CD4-positive, CD25-positive, alpha-beta regulatory T cell (primary cell): ENCODE results near the gene CPN2. TPM values are rescaled to one million over a fixed set of nuclear protein-coding genes. Genes with fewer than 3 reads are reported as not detected.

Experiments used
- ATAC-seq, 2 donors: fragments of 150-1000 bp; cut with Tn5 transposase; one replicate each; pipeline ENCODE4 v1.10.0; 2021; ENCODE audit warnings: low read depth in 2 of 2, moderate number of reproducible peaks in 2 of 2, moderate library complexity in 1 of 2
- DNase-seq, 3 donors: peaks; one replicate each; pipeline versions ENCODE4 v3.0.0 to v3.0.0-alpha.2; 2012 to 2022; ENCODE audit warnings: mixed read lengths in 1 of 3
- H3K27ac ChIP-seq: one replicate; pipeline ENCODE4 v1.7.0; 2013; ENCODE audit warnings: mild to moderate bottlenecking, low read length; ENCODE audit not compliant: insufficient read depth, poor library complexity, severe bottlenecking
- H3K27me3 ChIP-seq: one replicate; pipeline ENCODE4 v1.7.0; 2013; ENCODE audit warnings: low read length; ENCODE audit not compliant: control insufficient read depth, insufficient read depth
- H3K36me3 ChIP-seq: one replicate; pipeline ENCODE4 v1.7.0; 2013; ENCODE audit warnings: mild to moderate bottlenecking, low read length, moderate library complexity; ENCODE audit not compliant: control insufficient read depth, insufficient read depth
- H3K4me1 ChIP-seq: 2 replicates; pipeline ENCODE4 v1.7.0; 2013; ENCODE audit warnings: mild to moderate bottlenecking, low read length; ENCODE audit not compliant: insufficient read depth, control insufficient read depth, poor library complexity, severe bottlenecking
- H3K4me3 ChIP-seq: one replicate; pipeline ENCODE4 v1.7.0; 2013; ENCODE audit warnings: low read depth, mild to moderate bottlenecking, low read length, moderate library complexity
- H3K9me3 ChIP-seq, 2 experiments: 1 replicate in 1 of 2; 2 replicates in 1 of 2; pipeline ENCODE4 v1.7.0; 2013; ENCODE audit warnings: low read length in 2 of 2, mild to moderate bottlenecking in 1 of 2, moderate library complexity in 1 of 2; ENCODE audit not compliant: control insufficient read depth in 2 of 2
- H3K27ac Mint-ChIP-seq, 3 donors: one replicate each; pipeline ENCODE4 v1.8.0; 2020 to 2022; ENCODE audit warnings: mild to moderate bottlenecking in 3 of 3, mixed read lengths in 3 of 3, moderate library complexity in 2 of 3
- H3K27me3 Mint-ChIP-seq: one replicate; pipeline ENCODE4 v1.8.0; 2022; ENCODE audit warnings: mild to moderate bottlenecking, mixed read lengths
- H3K36me3 Mint-ChIP-seq: one replicate; pipeline ENCODE4 v1.8.0; 2020; ENCODE audit warnings: mixed read lengths
- H3K4me1 Mint-ChIP-seq, 4 donors: one replicate each; pipeline ENCODE4 v1.8.0; 2020 to 2022; ENCODE audit warnings: mixed read lengths in 4 of 4, mild to moderate bottlenecking in 1 of 4
- H3K4me3 Mint-ChIP-seq, 4 donors: one replicate each; pipeline ENCODE4 v1.8.0; 2020 to 2022; ENCODE audit warnings: mild to moderate bottlenecking in 4 of 4, mixed read lengths in 4 of 4, moderate library complexity in 3 of 4
- H3K9me3 Mint-ChIP-seq, 7 donors: one replicate each; pipeline ENCODE4 v1.8.0; 2020 to 2022; ENCODE audit warnings: mixed read lengths in 7 of 7, mild to moderate bottlenecking in 3 of 7, moderate library complexity in 2 of 7
- polyA plus RNA-seq, 4 donors: library from polyadenylated mRNA; unstranded; fragments of 300-500 nt; fragmentation: Illumina TruSeq; gene quantifications; one replicate each; pipeline ENCODE4 v1.2.3, GENCODE V29; 2021
- total RNA-seq: library from RNA; stranded (reverse); gene quantifications from one replicate; pipeline ENCODE4 v1.2.3, GENCODE V29; 2022

CPN2 gene
- total and polyA plus RNA-seq, 5 donors from 2014 or later, result not detected

- DNase-seq, result no peak
- Mint-ChIP-seq H3K27me3 (peaks cover 43% of the 10 kb centered on the region), H3K4me3 (no peak overlapping the region), H3K36me3 (no peaks in the 10 kb centered on the region), H3K4me1 (peaks cover 0 to 2% (median 0%) of the 10 kb centered on the region in 4 donors), H3K27ac (no peak overlapping the region), H3K9me3 (peaks cover 0 to 2% (median 0%) of the 10 kb centered on the region in 7 donors)
- Histone ChIP-seq H3K4me1 (no peaks in the 10 kb centered on the region), H3K27ac (no peak overlapping the region), H3K4me3 (no peak overlapping the region), H3K36me3 (no peaks in the 10 kb centered on the region), H3K9me3 (no peaks in the 10 kb centered on the region), H3K27me3 (peaks cover 9% of the 10 kb centered on the region)
- peak in 1 of 2 donors; percentile 14 for ATAC-seq
Observed at GRCh38 chr3:194373028-194373427, 21.9 kb upstream of the CPN2 start.

GRCh38 chr3:194370753-194371152 lies 19.6 kb upstream of the CPN2 start:
- DNase-seq (no peak), ATAC-seq (no peak)
- Histone ChIP-seq H3K9me3 (no peaks in the 10 kb centered on the region), H3K27ac (no peak overlapping the region), H3K4me3 (no peak overlapping the region), H3K27me3 (peaks cover 10% of the 10 kb centered on the region), H3K4me1 (no peaks in the 10 kb centered on the region), H3K36me3 (no peaks in the 10 kb centered on the region)
- H3K4me3 Mint-ChIP-seq, result no peak overlapping the region
- H3K36me3 Mint-ChIP-seq, result no peaks in the 10 kb centered on the region
- no peak overlapping the region for H3K27ac Mint-ChIP-seq
- H3K9me3 Mint-ChIP-seq, result peaks cover 0 to 2% (median 0%) of the 10 kb centered on the region in 7 donors
- peaks cover 0 to 2% (median 0%) of the 10 kb centered on the region in 4 donors for H3K4me1 Mint-ChIP-seq
- peaks cover 45% of the 10 kb centered on the region for H3K27me3 Mint-ChIP-seq

DNA sequence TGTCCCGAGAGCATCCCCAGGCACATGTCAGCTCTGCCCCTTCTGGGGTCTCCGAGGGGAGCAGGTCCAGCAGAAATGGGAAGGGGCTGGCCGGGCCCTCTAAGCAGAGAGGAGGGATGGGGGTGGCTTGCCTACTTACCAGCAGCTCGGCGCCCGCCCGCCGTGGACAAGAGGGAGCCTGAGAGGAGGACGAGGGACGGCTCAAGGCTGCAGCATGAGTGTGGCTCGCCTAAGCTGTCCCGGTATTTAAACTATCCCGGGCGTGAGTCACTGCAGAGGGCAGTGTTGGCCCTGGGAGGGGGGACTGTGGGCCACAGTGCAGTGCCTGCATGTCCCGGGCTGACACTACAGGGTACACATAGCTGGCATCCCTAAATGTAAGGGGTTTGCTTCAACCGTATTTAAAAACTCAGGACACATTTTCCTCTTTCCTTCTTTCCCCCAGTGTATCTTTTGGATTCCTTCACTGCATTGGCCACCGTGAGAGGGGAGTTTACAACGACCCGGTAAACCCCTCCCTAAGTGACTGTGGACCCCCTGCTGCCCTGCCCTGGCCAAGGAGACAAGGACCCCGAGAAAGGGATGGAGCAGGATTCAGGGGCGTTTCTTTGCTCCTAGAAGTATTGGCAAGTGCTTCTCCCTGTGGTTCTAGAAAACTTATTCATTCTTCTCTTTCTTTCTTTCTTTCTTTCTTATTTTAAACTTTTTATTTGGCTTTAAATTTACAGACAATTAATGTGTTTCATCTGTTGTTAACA lies 18.6 kb upstream of the CPN2 start, which contains the start of gene LRRC15:
Gene LRRC15, minus strand, starts transcription at position 222 of the 758 bp plus-strand sequence. CDS start 8,700 bp downstream, outside the sequence.
- no peak within 1 kb of the TSS for H3K27ac Mint-ChIP-seq
- ATAC-seq, result no peak
- H3K27me3 Mint-ChIP-seq, result peaks cover 44% of the 10 kb centered on the region

DNA sequence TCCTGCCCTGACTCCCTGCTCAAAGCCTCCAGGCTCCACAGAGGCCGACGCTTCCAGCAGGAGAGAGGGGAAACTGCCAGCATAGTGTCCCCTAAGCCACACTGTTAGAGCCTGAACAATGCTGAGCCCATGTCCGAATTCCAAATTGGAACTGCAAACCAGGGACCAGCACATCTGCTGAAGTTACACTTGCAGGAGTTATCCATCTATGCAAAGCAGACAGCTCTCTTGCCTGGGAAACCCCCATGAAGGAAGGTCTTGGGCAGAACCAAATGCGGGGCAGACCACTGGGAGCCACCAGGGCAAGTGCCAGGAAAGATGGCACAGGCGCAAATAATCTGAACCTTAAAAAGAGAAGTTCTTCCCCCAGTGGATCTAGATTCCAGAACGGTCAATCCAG lies 17.8 kb upstream of the CPN2 start:
- peaks cover 0 to 2% (median 0%) of the 10 kb centered on the region in 7 donors for H3K9me3 Mint-ChIP-seq
- H3K36me3 Mint-ChIP-seq, result no peaks in the 10 kb centered on the region
- no peak overlapping the region for H3K4me3 ChIP-seq
- H3K36me3 ChIP-seq, result no peaks in the 10 kb centered on the region
- H3K27ac Mint-ChIP-seq, result no peak overlapping the region
- no peak overlapping the region for H3K27ac ChIP-seq
- no peaks in the 10 kb centered on the region for H3K4me1 ChIP-seq
- H3K4me3 Mint-ChIP-seq, result no peak overlapping the region
- ATAC-seq (no peak), DNase-seq (no peak)
- H3K4me1 Mint-ChIP-seq, result peaks cover 0 to 2% (median 0%) of the 10 kb centered on the region in 4 donors
- peaks cover 45% of the 10 kb centered on the region for H3K27me3 Mint-ChIP-seq
- H3K9me3 ChIP-seq, result no peaks in the 10 kb centered on the region
- peaks cover 10% of the 10 kb centered on the region for H3K27me3 ChIP-seq

More for the DNA sequence above, 18.6 kb upstream of the CPN2 start, which contains the start of gene LRRC15:
- Mint-ChIP-seq H3K9me3 (peaks cover 0 to 2% (median 0%) of the 10 kb centered on the region in 7 donors), H3K36me3 (no peaks in the 10 kb centered on the region), H3K4me1 (peaks cover 0 to 2% (median 0%) of the 10 kb centered on the region in 4 donors), H3K4me3 (no peak within 1 kb of the TSS)
- Histone ChIP-seq H3K4me3 (no peak within 1 kb of the TSS), H3K27ac (no peak within 1 kb of the TSS), H3K9me3 (no peaks in the 10 kb centered on the region), H3K36me3 (no peaks in the 10 kb centered on the region), H3K4me1 (no peaks in the 10 kb centered on the region), H3K27me3 (peaks cover 10% of the 10 kb centered on the region)
- peak in 1 of 3 donors; percentile 6 for DNase-seq

DNA sequence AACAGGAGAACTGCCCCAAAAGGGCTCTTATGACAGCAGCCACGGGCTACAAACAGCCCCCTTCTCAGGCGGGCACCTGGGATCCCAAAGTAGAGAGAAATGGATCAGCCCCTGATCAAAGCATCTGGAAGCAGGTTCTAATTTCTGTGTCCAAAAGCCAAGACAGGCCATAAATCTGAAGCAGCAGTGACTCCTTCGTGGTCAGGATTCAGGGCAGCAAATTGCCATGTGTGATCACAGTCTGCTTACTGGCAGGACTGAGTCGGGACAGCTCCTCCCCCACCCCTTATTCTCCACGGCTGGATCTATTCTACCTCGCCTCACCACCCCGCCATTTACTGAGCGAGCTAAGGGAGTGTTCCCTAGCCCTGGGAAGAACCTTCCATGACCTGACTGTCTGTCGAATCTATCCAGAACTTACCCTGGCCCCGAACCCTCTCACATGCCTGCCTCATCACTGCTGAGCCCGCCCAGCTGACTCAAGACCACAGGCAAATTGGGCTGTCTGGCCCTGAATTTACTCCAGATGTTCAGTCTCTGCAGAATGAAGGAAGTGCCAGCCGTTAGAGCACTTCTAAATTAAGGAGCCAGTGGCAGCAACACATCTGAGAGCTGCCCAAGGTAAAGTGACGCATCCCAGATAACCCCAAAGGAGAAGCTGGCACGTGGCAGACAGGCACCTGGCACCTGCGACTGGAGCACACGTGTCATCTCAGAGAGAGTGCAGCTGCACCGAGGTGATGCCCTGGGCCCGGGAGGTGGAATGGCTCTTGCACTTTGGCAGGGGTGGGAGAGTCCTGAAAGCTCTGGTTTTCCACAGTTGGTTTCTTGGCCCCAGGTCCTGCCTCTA lies 17.1 kb upstream of the CPN2 start:
- peaks cover 10% of the 10 kb centered on the region for H3K27me3 ChIP-seq
- H3K9me3 Mint-ChIP-seq, result peaks cover 0 to 2% (median 0%) of the 10 kb centered on the region in 7 donors
- H3K4me1 Mint-ChIP-seq, result peaks cover 0 to 2% (median 0%) of the 10 kb centered on the region in 4 donors
- H3K4me3 ChIP-seq, result no peak overlapping the region
- H3K4me1 ChIP-seq, result no peaks in the 10 kb centered on the region
- H3K36me3 Mint-ChIP-seq, result no peaks in the 10 kb centered on the region
- DNase-seq, result no peak
- no peak overlapping the region for H3K4me3 Mint-ChIP-seq
- H3K27ac ChIP-seq, result no peak overlapping the region
- no peaks in the 10 kb centered on the region for H3K36me3 ChIP-seq
- no peak for ATAC-seq
- H3K27ac Mint-ChIP-seq, result no peak overlapping the region
- H3K27me3 Mint-ChIP-seq, result peaks cover 46% of the 10 kb centered on the region
- no peaks in the 10 kb centered on the region for H3K9me3 ChIP-seq

DNA sequence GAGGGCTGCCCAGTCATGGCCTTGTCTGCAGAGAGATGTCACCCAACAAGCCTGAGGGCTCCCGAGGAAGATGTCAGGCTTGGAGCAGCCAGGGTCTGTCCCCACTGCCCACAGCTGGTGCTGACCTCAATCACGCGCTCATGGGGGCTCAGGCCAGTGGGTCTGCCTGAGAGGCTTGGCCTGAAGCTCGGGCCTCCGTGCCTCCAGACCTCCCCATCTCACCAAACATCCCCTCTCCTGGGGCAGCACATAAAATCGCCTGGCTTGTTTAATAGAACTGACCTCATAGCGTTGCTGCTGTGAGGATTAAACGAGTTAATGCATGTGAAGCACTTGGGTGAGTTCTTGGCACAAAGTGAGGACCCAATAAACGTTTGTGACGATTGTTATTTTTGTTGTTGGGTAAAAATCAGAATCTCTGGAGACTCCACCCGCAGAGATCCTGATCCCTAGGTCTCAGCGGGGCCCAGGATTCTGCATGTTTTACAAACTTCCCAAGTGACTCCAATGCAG lies 14.9 kb upstream of the CPN2 start:
- Mint-ChIP-seq H3K27ac (no peak overlapping the region), H3K4me1 (peaks cover 0 to 2% (median under 1%) of the 10 kb centered on the region in 4 donors), H3K9me3 (no peaks in the 10 kb centered on the region), H3K27me3 (peaks cover 47% of the 10 kb centered on the region), H3K36me3 (no peaks in the 10 kb centered on the region), H3K4me3 (no peak overlapping the region)
- Histone ChIP-seq H3K9me3 (no peaks in the 10 kb centered on the region), H3K27me3 (peaks cover 10% of the 10 kb centered on the region), H3K4me3 (no peak overlapping the region), H3K27ac (no peak overlapping the region), H3K36me3 (no peaks in the 10 kb centered on the region), H3K4me1 (no peaks in the 10 kb centered on the region)
- DNase-seq (no peak), ATAC-seq (no peak)

- H3K4me1 Mint-ChIP-seq, result peaks cover 0 to 2% (median under 1%) of the 10 kb centered on the region in 4 donors
- no peaks in the 10 kb centered on the region for H3K9me3 Mint-ChIP-seq
Observed at GRCh38 chr3:194365526-194365925, 14.4 kb upstream of the CPN2 start.

More at GRCh38 chr3:194365526-194365925, 14.4 kb upstream of the CPN2 start:
- H3K4me1 ChIP-seq, result no peaks in the 10 kb centered on the region
- H3K27me3 ChIP-seq, result peaks cover 8% of the 10 kb centered on the region
- peaks cover 45% of the 10 kb centered on the region for H3K27me3 Mint-ChIP-seq
- H3K36me3 Mint-ChIP-seq, result no peaks in the 10 kb centered on the region
- no peaks in the 10 kb centered on the region for H3K36me3 ChIP-seq
- H3K4me3 Mint-ChIP-seq, result no peak overlapping the region
- no peak overlapping the region for H3K4me3 ChIP-seq
- no peak overlapping the region for H3K27ac Mint-ChIP-seq
- H3K9me3 ChIP-seq, result no peaks in the 10 kb centered on the region
- H3K27ac ChIP-seq, result no peak overlapping the region
- ATAC-seq (no peak), DNase-seq (no peak)
